ENCODE results near the gene TMEM91. TPM values are rescaled to one million over a fixed set of nuclear protein-coding genes. Genes with fewer than 3 reads are reported as not detected.

The TMEM91 gene
- total and polyA plus RNA-seq, 2 of the 13 experiments (the other 11 are each of a cell fraction or from before 2014, with no cell fraction given) = 6.3 to 10.3 TPM

DNA sequence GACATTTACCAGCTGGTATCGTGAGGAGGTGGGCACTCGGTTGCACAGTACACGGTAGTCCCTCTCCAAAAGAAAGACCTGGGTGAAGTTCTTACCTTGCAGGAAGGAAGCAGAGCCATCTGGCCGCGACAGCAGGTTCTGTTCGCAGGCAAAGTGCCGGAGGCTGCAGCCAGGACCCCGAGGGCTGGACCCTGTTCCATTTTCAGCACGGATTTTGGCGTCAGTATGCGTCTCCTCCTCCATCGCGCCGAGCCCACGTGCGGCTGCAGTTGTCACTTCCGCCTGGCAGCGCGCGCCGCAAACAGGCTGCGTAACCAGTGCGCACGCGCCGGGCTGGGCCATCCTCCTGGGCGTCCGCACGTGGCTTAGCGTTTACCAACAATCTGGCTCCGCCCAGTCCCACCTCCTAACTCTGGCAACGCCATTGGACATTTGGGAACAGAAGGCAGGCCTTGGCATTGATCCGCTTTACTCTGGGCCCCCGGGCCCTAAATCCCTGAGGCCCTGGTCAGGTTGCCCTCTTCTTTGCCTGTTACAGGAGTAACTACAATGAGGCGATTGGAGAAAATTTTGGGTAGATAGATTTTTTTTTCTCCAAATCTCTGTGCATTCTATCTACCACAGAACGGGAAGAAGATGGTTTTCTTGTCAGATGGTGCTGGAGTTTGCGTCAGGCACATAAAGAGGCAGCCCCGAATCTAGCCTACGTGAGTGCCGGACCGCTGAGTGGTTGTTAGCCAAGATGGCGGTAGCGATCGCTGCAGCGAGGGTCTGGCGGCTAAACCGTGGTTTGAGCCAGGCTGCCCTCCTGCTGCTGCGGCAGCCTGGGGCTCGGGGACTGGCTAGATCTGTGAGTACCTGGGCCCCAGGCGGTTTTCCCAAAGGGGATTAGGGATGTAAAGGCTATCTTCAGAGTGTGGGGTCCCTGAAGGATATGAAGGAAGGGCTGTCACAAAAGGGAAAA lies 21.0 kb downstream of the TMEM91 start, which contains the start of the genes BCKDHA and EXOSC5 (continued):
- TF ChIP-seq, protein P1, sequence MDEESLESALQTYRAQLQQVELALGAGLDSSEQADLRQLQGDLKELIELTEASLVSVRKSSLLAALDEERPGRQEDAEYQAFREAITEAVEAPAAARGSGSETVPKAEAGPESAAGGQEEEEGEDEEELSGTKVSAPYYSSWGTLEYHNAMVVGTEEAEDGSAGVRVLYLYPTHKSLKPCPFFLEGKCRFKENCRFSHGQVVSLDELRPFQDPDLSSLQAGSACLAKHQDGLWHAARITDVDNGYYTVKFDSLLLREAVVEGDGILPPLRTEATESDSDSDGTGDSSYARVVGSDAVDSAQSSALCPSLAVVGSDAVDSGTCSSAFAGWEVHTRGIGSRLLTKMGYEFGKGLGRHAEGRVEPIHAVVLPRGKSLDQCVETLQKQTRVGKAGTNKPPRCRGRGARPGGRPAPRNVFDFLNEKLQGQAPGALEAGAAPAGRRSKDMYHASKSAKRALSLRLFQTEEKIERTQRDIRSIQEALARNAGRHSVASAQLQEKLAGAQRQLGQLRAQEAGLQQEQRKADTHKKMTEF (CRISPR knock-in tag; IDR thresholded peaks at IDR 0.05) = peak; percentile 85
- TF ChIP-seq ZNF207 (IDR thresholded peaks at IDR 0.05; ENCODE audit: borderline replicate concordance) (no peak), RXRB (CRISPR knock-in tag; IDR thresholded peaks at IDR 0.05; ENCODE audit: borderline replicate concordance) (no peak), ZNF274 (CRISPR knock-in tag; IDR thresholded peaks at IDR 0.05) (0 out of 2 replicates have a peak, but pooled peaks have one; percentile 36), ZNF569 (CRISPR knock-in tag; IDR thresholded peaks at IDR 0.05; ENCODE audit: borderline replicate concordance) (0 out of 2 replicates have a peak, but pooled peaks have one; percentile 45), ZNF101 (CRISPR knock-in tag; IDR thresholded peaks at IDR 0.05; ENCODE audit: borderline replicate concordance, low read depth) (no peak), PHF5A (CRISPR knock-in tag; IDR thresholded peaks at IDR 0.05; ENCODE audit: low read depth, unreplicated experiment) (no peak), HNRNPH1 (optimal IDR thresholded peaks at IDR 0.05; ENCODE audit: low read depth, low read length) (no peak), TEAD3 (CRISPR knock-in tag; optimal IDR thresholded peaks at IDR 0.05; ENCODE audit: borderline replicate concordance) (peak; percentile 64), NCOA2 (CRISPR knock-in tag; IDR thresholded peaks at IDR 0.05) (no peak), ZSCAN29 (CRISPR knock-in tag; conservative IDR thresholded peaks at IDR 0.05) (no peak), ZNF572 (CRISPR knock-in tag; IDR thresholded peaks at IDR 0.05) (no peak), RBAK (CRISPR knock-in tag; IDR thresholded peaks at IDR 0.05) (no peak), ZNF225 (CRISPR knock-in tag; IDR thresholded peaks at IDR 0.05) (0 out of 2 replicates have a peak, but pooled peaks have one; percentile 47), PAX8 (CRISPR knock-in tag; IDR thresholded peaks at IDR 0.05; ENCODE audit: borderline replicate concordance) (no peak)
- TF ChIP-seq, protein P2, sequence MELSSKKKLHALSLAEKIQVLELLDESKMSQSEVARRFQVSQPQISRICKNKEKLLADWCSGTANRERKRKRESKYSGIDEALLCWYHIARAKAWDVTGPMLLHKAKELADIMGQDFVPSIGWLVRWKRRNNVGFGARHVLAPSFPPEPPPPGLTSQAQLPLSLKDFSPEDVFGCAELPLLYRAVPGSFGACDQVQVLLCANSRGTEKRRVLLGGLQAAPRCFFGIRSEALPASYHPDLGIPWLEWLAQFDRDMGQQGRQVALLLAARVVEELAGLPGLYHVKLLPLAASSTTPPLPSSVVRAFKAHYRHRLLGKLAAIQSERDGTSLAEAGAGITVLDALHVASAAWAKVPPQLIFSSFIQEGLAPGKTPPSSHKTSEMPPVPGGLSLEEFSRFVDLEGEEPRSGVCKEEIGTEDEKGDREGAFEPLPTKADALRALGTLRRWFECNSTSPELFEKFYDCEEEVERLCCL (CRISPR knock-in tag; IDR thresholded peaks at IDR 0.05; ENCODE audit: borderline replicate concordance) = 0 out of 2 replicates have a peak, but pooled peaks have one; percentile 2
- TF ChIP-seq, protein P3, sequence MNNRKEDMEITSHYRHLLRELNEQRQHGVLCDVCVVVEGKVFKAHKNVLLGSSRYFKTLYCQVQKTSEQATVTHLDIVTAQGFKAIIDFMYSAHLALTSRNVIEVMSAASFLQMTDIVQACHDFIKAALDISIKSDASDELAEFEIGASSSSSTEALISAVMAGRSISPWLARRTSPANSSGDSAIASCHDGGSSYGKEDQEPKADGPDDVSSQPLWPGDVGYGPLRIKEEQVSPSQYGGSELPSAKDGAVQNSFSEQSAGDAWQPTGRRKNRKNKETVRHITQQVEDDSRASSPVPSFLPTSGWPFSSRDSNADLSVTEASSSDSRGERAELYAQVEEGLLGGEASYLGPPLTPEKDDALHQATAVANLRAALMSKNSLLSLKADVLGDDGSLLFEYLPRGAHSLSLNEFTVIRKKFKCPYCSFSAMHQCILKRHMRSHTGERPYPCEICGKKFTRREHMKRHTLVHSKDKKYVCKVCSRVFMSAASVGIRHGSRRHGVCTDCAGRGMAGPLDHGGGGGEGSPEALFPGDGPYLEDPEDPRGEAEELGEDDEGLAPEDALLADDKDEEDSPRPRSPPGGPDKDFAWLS (CRISPR knock-in tag; IDR thresholded peaks at IDR 0.05; ENCODE audit: borderline replicate concordance) = no peak
- TF ChIP-seq, protein P4, sequence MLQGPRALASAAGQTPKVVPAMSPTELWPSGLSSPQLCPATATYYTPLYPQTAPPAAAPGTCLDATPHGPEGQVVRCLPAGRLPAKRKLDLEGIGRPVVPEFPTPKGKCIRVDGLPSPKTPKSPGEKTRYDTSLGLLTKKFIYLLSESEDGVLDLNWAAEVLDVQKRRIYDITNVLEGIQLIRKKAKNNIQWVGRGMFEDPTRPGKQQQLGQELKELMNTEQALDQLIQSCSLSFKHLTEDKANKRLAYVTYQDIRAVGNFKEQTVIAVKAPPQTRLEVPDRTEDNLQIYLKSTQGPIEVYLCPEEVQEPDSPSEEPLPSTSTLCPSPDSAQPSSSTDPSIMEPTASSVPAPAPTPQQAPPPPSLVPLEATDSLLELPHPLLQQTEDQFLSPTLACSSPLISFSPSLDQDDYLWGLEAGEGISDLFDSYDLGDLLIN (CRISPR knock-in tag; IDR thresholded peaks at IDR 0.05; ENCODE audit: borderline replicate concordance) = no peak
- TF ChIP-seq, protein P5, sequence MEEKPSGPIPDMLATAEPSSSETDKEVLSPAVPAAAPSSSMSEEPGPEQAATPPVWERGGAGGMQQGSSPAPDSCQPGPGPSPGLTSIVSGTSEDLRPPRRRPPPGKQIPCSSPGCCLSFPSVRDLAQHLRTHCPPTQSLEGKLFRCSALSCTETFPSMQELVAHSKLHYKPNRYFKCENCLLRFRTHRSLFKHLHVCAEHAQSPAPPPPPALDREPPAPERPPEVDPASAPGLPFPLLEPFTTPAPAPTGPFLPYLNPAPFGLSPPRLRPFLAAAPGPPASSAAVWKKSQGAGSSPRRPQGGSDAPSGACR (CRISPR knock-in tag; IDR thresholded peaks at IDR 0.05) = no peak; the same call in 1 of the 2 replicates
- TF ChIP-seq, protein P6, sequence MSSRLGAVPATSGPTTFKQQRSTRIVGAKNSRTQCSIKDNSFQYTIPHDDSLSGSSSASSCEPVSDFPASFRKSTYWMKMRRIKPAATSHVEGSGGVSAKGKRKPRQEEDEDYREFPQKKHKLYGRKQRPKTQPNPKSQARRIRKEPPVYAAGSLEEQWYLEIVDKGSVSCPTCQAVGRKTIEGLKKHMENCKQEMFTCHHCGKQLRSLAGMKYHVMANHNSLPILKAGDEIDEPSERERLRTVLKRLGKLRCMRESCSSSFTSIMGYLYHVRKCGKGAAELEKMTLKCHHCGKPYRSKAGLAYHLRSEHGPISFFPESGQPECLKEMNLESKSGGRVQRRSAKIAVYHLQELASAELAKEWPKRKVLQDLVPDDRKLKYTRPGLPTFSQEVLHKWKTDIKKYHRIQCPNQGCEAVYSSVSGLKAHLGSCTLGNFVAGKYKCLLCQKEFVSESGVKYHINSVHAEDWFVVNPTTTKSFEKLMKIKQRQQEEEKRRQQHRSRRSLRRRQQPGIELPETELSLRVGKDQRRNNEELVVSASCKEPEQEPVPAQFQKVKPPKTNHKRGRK (CRISPR knock-in tag; IDR thresholded peaks at IDR 0.05) = no peak

All from HepG2 (cell line).